ENCODE results near the gene CFL2. TPM values are rescaled to one million over a fixed set of nuclear protein-coding genes. Genes with fewer than 3 reads are reported as not detected.

The CFL2 gene
- total RNA-seq, 1 donor from 2014 or later = 47.0 TPM

DNA sequence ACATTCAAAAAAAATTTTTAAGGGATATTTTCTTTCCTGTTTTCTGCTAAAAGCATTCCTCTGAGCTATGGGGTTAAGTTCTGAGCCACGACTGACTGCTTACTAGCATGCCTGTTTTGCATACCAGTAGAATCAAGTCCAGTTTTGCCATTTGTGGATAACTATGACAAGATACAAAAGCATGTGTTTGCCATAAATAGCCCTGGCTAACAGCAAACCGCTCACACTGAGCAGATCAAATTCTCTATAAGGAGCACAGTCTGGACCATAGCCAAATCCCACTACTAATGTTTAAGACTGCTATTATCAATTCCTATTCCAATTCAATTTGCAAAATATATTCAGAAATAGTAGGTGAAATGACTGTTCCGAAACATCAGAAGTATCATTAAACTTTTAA is 3.2 kb downstream of the CFL2 start:
- DNase-seq (ENCODE audit: extremely low spot score, unreplicated experiment) = no peak
- peaks cover 45% of the 10 kb centered on the region for H3K4me1 Mint-ChIP-seq (ENCODE audit: unreplicated experiment)
- H3K27ac Mint-ChIP-seq (ENCODE audit: unreplicated experiment) = peak overlapping the region; percentile 71
- H3K9me3 Mint-ChIP-seq (ENCODE audit: unreplicated experiment) = no peaks in the 10 kb centered on the region
- no peaks in the 10 kb centered on the region for H3K27me3 Mint-ChIP-seq (ENCODE audit: unreplicated experiment)
- TF ChIP-seq, protein P1, sequence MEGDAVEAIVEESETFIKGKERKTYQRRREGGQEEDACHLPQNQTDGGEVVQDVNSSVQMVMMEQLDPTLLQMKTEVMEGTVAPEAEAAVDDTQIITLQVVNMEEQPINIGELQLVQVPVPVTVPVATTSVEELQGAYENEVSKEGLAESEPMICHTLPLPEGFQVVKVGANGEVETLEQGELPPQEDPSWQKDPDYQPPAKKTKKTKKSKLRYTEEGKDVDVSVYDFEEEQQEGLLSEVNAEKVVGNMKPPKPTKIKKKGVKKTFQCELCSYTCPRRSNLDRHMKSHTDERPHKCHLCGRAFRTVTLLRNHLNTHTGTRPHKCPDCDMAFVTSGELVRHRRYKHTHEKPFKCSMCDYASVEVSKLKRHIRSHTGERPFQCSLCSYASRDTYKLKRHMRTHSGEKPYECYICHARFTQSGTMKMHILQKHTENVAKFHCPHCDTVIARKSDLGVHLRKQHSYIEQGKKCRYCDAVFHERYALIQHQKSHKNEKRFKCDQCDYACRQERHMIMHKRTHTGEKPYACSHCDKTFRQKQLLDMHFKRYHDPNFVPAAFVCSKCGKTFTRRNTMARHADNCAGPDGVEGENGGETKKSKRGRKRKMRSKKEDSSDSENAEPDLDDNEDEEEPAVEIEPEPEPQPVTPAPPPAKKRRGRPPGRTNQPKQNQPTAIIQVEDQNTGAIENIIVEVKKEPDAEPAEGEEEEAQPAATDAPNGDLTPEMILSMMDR (IDR thresholded peaks at IDR 0.05) = no peak
- H3K4me3 Mint-ChIP-seq (ENCODE audit: unreplicated experiment) = peak overlapping the region; percentile 18
- peaks cover 2% of the 10 kb centered on the region for H3K36me3 Mint-ChIP-seq (ENCODE audit: unreplicated experiment)

DNA sequence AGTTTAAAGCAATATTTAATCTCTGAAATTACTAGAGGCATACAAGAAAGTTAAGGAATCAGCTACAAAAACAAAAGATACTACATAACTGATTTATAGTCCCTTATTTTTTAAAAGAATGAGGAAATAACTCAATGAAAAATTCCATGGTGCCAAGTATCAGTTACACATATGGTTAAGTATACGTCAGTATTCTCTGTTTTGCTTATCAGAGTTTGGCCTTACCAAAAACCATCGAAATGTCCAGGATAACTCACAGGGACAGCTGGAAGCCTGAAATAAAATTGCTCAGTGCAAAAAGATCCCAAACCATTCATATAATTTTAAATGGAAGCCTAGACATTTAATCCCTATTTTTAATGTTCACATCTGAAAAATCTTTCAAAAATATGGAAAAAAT is 3.6 kb downstream of the CFL2 start:
- no peaks in the 10 kb centered on the region for H3K27me3 Mint-ChIP-seq (ENCODE audit: unreplicated experiment)
- H3K36me3 Mint-ChIP-seq (ENCODE audit: unreplicated experiment) = peaks cover 2% of the 10 kb centered on the region
- H3K9me3 Mint-ChIP-seq (ENCODE audit: unreplicated experiment) = no peaks in the 10 kb centered on the region
- peaks cover 45% of the 10 kb centered on the region for H3K4me1 Mint-ChIP-seq (ENCODE audit: unreplicated experiment)
- TF ChIP-seq, protein P1 (IDR thresholded peaks at IDR 0.05) = no peak
- no peak for DNase-seq (ENCODE audit: extremely low spot score, unreplicated experiment)
- peak overlapping the region; percentile 71 for H3K27ac Mint-ChIP-seq (ENCODE audit: unreplicated experiment)
- no peak overlapping the region for H3K4me3 Mint-ChIP-seq (ENCODE audit: unreplicated experiment)

DNA sequence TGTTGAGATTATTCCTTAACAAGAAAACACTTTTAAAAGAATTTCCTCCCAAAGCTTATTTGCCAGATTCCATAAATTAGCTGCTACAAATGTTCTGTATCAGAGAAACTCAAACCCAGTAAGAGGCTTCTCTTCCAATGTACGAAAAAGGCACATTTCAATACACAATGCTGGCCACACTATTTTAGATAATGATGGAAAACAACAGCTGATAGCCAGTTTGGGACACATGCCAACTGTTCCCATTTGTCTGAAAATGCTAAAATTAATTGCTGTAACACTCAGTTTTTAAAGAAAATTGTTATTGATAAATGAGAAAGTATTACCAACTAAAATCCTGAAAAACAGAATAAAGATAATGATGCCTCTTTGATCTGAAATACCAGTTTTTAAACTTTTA is 4.4 kb downstream of the CFL2 start:
- Mint-ChIP-seq H3K9me3 (ENCODE audit: unreplicated experiment) (no peaks in the 10 kb centered on the region), H3K27ac (ENCODE audit: unreplicated experiment) (peak overlapping the region; percentile 34), H3K27me3 (ENCODE audit: unreplicated experiment) (no peaks in the 10 kb centered on the region), H3K4me1 (ENCODE audit: unreplicated experiment) (peaks cover 45% of the 10 kb centered on the region), H3K4me3 (ENCODE audit: unreplicated experiment) (no peak overlapping the region), H3K36me3 (ENCODE audit: unreplicated experiment) (peaks cover 2% of the 10 kb centered on the region)
- no peak for DNase-seq (ENCODE audit: extremely low spot score, unreplicated experiment)
- TF ChIP-seq, protein P1 (IDR thresholded peaks at IDR 0.05) = no peak

DNA sequence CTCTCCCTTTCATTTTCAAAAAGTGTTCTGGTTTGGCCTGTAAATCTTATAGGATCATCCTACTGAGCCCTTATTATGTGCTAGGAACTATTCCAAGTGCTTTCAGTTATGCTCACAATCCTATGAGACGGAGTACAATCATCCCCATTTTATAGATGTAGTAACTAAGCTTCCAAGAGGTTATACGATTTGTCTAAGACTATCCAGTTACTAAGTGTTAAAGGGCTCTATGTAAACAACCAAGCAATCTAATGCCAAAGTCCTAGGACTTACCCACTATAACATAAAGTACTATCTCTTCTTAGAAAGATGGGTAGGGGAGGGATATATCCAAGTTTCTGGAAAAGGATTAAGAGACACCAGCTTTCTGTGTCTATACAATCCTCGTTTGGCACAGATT is 6.7 kb downstream of the CFL2 start:
- Mint-ChIP-seq H3K36me3 (ENCODE audit: unreplicated experiment) (no peaks in the 10 kb centered on the region), H3K9me3 (ENCODE audit: unreplicated experiment) (no peaks in the 10 kb centered on the region), H3K4me1 (ENCODE audit: unreplicated experiment) (peaks cover 38% of the 10 kb centered on the region), H3K4me3 (ENCODE audit: unreplicated experiment) (no peak overlapping the region), H3K27ac (ENCODE audit: unreplicated experiment) (no peak overlapping the region), H3K27me3 (ENCODE audit: unreplicated experiment) (no peaks in the 10 kb centered on the region)
- TF ChIP-seq, protein P1 (IDR thresholded peaks at IDR 0.05) = no peak
- DNase-seq (ENCODE audit: extremely low spot score, unreplicated experiment) = no peak

DNA sequence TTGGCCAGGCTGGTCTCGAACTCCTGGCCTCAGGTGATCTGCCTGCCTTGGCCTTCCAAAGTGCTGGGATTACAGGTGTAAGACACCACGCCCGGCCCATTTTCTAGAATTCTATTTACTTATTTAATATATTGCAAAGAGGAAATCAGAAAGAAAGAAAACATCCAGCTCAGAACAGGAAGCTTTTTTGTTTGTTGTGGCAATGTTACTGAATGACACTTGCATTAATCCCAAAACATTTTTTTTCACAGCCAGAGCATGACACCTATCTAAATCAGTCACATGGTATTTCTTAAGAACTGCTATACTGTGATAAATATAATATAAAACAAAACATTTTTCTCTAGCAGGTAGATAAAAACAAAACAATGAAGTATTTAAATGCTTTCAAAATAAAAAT is 12.6 kb downstream of the CFL2 start:
- Mint-ChIP-seq H3K4me1 (ENCODE audit: unreplicated experiment) (peaks cover 21% of the 10 kb centered on the region), H3K9me3 (ENCODE audit: unreplicated experiment) (no peaks in the 10 kb centered on the region), H3K36me3 (ENCODE audit: unreplicated experiment) (no peaks in the 10 kb centered on the region), H3K27ac (ENCODE audit: unreplicated experiment) (no peak overlapping the region), H3K27me3 (ENCODE audit: unreplicated experiment) (no peaks in the 10 kb centered on the region), H3K4me3 (ENCODE audit: unreplicated experiment) (no peak overlapping the region)
- DNase-seq (ENCODE audit: extremely low spot score, unreplicated experiment) = no peak
- TF ChIP-seq, protein P1 (IDR thresholded peaks at IDR 0.05) = no peak

Data from osteocyte (in vitro differentiated cells).